Superior temporal gyrus (tissue), 1 donor: Measurements from ENCODE around the gene SLC25A26.
"Not testable (repeated sequence)": the region's sequence is repeated elsewhere in the genome, so short reads cannot be mapped to it uniquely, and the experiment has no call there.

Experiments
- DNase-seq: peaks from one replicate; pipeline ENCODE4 v3.0.0-alpha.2; 2016; ENCODE audit errors: extremely low spot score

SLC25A26 gene

DNA sequence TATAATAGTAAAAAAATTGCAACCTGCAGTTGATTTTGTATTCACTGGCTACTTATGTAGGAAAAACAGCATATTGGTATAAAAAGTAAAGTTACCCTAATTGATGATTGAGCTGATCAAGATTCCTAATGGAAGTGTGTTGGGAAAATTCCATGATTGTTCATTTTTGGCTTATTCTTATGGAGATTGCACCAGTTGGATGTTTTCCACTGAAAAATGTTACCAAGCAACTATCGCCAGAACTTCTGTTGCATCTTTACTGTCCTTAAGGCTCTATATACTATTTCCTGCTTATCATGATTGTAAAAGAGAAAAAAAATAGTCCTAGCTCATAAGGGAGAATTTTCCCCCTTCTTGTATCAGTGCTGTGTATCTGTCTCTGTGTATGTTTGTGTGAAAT, 48.6 kb downstream of the SLC25A26 start:
- no peak for DNase-seq

DNA sequence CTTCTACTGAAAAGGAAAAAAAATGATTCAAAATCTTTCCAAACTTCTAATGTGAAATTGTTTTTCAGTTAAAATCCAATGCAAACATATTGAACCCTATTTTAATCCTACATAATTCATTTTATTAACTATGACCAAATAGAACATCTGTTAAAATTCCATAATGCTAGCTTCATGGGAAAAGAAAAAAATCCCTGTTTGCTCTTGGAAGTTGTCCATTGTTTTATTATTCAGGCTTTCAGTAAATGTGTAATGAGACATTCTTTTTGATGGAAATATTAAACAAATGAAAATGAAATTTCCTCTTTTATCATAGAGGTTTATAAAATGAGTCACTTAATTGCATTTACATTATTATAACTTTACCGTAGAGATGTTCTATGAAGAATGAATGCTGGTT, 49.5 kb downstream of the SLC25A26 start:
- DNase-seq = no peak

DNA sequence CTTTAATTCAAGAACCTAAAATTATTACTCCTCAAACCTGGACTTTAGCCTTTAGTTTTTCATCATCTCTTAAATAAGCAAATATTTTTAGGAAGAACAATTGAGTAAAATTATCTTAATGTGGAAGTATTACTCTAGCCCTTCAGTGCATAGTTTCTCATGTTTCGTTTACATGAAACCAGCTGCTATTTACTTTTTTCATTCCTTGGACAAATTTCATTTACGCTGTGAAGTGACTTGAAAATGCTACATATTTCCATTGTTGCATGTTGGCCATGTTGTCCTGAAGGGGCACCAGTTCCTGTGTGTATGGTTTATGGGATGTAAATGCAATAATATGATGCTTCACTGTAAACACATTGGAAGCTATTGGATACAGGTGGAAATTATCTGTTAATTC, 49.9 kb downstream of the SLC25A26 start:
- no peak for DNase-seq

DNA sequence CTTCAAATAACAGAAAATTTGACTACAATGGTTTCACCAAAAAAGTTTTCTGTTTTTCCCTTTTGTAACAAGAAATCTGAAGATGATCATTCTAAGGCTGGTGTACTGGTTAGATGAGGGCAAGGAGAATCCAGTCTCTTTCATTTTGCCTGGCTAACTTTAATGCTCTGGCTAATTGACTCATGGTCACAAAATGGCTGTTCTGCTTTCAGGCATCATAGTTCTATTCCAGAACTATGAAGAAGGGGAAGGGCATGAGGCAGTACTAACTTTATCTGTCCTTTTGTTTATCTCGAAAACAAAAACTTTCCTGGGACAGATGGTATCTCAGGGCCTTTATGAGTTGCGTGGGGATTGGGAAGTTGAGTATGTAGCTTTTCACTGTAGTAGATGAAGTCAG, 50.4 kb downstream of the SLC25A26 start:
- DNase-seq = no peak

DNA sequence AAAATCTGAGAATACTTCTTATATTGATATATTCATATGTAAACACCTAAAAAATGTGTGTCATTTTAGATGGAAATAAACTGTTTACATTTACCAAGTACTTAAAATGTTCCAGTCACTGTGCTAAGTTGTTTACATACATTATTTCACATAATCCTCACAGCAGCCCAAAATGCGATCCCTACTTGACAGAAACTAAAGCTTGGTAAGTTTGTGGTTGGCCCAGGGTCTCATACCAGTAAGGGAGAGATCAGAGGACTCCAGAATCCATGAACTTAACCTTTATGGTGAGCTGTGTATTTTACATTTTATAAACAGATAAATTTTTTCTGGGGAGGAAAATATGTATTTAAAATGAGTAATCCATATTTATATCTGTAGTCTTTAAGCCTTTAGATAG, 51.2 kb downstream of the SLC25A26 start:
- DNase-seq = no peak

DNA sequence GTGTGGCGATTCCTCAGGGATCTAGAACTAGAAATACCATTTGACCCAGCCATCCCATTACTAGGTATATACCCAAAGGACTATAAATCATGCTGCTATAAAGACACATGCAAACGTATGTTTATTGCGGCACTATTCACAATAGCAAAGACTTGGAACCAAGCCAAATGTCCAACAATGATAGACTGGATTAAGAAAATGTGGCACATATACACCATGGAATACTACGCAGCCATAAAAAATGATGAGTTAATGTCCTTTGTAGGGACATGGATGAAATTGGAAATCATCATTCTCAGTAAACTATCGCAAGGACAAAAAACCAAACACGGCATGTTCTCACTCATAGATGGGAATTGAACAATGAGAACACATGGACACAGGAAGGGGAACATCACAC, 54.0 kb downstream of the SLC25A26 start:
- not testable (repeated sequence) for DNase-seq

DNA sequence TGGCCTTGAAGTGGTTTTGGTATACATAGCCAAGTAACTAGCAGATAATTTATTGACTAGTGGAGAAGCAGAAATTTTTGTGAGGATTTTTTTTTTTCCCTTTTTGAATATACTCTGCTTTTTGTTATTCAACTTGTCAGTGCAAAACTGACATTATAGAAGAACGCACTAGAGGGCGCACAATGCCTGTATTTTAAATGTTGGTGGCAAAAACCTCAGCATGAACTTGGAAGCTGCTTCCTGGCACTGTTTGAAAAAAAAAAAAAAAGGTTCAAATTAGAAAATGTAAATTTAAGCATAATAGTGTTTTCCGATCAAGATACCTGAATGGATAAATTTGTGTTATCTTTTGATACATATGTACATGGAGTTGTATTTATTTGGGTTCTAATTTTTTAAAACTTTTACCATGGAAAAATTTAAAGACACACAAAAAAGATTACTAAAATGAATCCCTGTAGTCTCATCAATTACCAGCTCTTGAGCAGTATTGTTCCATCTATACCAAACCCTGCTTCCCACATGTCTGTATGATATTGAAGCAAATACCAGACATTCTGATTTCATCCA, 56.0 kb downstream of the SLC25A26 start:
- peak; percentile 95 for DNase-seq

DNA sequence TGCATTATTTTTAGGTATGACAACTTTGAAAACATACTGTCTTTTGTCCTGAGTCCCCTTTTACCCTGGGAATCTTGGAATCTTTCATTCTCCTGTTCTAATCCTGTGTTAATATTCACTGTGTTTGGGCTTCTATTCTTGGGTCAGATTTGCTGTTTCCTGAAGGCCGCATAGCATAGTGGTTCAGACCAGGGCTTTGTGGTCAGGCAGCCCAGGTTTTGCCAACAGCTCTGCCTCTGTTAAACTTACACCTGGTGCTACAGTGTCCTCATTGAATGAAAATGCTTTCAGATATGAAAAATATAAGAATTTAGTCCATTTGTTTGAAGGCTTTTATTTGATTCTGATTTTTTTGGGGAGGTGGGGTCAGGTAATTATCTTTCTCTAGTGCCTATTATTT, 58.4 kb downstream of the SLC25A26 start:
- no peak for DNase-seq

DNA sequence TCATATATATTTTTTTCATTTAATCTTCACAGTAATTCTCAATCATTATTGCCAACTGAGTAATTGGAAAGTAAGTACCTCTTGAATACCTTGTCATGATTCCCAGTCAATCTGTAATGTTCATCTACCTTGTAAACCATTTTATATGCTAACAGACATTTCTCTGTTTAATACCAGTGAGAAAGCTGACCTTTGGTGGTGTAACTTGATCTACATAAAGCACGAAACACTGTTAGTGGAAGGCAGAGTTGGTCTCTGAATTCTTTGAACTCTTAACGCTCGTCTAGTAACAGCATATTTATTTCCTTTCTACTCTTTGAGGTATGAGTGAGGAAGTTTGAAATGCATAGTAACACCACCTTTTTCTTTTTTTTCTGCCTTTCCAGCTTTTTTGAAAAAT, 59.5 kb downstream of the SLC25A26 start:
- no peak for DNase-seq

DNA sequence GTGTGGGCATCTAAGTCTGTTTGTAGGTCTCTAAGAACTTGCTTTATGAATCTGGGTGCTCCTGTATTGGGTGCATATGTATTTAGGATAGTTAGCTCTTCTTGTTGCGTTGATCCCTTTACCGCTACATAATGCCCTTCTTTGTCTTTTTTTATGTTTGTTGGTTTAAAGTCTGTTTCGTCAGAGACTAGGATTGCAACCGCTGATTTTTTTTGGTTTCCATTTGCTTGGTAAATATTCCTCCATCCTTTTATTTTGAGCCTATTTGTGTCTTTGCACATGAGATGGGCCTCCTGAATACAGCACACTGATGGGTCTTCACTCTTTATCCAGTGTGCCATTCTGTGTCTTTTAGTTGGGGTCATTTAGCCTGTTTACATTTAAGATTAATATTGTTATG, 71.1 kb downstream of the SLC25A26 start:
- not testable (repeated sequence) for DNase-seq

DNA sequence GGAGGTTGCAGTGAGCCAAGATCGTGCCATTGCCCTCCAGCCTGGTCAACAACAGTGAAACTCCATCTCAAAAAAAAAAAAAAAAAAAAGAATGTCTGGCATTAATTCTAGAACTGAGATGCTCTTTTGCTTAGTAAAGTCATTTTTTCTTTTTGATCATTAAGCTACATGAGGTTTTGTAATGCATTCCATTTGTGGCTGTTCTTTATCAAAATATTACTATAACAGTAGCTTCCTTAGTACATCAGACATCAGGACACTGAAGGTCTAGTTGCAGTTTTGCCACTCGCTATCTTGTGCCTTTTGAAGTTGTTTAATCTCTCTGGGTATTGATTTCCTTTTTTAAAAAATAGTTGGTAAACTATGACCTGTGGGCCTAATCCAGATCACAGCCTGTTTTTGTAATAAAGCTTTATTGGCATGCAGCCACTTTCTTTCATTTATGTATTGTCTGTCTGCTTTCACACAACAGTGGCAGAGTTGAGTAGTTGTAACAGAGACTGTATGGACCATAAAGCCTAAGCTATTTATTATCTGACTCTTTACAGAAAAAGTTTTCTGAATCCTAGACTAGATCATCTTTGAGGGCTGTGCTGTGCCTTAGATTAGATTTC, 76.6 kb downstream of the SLC25A26 start:
- DNase-seq = no peak

DNA sequence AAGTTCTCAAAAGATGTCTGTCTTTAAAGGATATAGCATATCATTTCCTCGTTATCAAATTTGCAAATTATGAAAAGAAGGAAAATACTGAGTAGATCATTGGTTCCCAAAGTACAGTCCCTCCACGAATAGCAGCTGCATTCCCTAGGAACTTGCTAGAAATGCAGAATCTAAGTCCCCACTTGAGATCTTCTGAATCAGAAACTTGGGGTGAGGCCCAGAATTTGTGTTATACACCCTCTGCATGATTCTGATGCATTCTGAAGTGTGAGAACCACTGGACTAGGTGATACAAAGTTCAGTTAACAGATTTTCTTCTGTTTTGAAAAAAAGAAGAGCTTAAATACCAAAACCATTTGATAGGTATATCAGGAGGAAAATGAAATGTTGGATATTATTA, 77.1 kb downstream of the SLC25A26 start:
- peak; percentile 52 for DNase-seq

DNA sequence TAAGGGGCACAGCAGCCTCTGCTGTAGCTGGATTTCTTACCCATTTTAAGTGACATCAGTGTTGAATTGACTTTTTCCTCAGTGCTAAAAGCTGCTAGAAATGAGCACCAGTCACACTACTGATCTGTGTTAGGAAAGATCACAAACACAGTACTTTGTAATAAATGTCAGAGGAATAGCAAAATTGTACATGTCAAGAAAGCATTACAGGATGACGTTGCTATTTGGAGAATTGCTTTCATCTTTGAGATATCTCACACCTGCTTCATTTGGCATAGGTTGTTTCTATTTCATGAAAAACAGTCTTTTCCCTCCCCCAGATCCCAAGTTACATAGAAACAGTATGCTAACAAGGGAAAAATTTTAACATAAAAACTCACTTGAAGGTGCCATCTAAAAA, 77.8 kb downstream of the SLC25A26 start:
- DNase-seq = no peak

DNA sequence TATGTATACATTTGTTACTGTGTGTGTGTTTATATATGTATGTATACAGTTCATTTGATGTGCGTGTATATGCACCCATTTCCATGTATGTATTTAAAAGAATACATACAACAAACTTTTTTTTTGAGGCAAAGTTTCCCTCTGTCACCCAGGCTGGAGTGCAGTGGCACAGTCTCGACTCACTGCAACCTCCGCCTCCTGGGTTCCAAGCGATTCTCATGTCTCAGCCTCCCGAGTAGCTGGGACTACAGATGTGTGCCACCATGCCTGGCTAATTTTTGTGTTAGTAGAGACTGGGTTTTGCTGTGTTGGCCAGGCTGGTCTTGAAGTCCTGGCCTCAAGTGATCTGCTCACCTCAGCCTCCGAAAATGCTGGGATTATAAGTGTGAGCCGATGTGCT, 78.3 kb downstream of the SLC25A26 start:
- not testable (repeated sequence) for DNase-seq

DNA sequence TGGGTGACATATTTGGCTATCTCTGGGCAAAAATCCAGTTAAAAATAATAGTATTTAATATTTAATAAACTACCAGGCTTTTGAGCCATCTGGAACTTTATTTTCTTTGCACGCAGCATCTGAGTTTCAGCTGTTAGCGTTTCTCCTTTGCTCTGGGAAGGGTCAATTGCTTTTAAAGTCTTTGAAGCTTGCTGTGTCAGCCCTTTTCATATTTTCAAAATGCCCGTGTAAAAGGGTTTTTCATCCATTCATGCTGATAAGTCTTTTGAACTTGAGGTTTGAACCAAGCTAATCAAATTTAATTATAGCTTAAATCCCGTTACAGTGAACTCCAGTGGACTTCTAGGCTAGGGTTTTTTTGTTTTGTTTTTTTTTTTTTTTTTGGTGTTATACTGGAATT, 79.1 kb downstream of the SLC25A26 start:
- no peak for DNase-seq

DNA sequence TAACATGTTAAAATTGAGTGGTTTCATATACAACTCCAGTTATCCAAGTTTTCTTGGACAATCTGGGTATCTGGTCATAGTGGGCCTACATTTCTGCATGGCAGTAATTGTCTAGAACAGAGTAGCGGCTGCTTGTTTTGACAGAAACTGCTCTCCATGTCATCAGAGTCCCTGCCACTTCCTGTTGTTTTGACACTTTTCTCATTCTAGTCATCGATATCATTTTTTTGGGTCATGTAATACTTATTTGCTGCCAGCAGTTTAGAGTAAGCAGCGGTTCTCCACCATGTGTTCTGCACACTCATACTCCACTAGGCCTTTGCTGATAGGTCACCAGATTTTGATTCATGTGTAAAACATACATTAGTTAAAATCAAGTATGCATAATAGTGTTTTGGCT, 81.5 kb downstream of the SLC25A26 start:
- DNase-seq = no peak

DNA sequence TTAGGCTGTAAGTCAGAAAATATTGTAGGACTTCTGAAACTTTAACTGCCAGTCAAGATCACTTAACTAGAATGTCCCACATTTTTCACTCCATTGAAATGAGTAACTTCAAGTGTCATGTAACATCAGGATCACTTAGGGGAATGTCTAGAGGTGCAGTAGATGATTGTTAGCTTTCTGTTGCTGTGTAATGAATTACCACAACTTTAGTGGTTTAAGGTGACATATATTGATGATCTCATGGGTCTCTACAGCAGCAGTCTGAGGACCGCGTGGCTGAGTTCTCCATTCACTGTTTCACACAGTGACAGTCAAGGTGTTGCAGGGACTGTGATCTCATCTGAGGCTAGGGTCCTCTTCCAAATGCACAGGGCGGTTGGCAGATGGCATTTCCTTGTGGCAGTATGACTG, 82.7 kb downstream of the SLC25A26 start:
- no peak for DNase-seq

DNA sequence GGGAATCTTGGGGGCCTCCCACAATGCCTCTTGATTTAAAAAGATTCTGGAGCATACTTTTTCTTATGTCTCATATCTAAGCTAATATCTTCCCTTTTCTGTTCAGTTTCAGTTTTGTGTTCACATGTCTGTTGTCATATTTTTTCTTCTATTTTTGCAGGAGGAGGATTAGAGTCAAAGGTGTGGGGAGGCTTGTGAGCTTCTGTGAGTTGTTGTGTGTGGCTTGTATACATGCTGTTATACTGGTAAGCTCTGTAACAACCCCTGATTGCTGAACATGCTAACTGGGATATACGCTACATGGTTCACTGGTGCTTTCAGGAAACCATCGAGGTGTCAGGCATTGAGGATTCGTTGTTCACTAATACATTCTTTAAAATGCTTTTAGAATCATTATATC, 83.5 kb downstream of the SLC25A26 start:
- DNase-seq = no peak

DNA sequence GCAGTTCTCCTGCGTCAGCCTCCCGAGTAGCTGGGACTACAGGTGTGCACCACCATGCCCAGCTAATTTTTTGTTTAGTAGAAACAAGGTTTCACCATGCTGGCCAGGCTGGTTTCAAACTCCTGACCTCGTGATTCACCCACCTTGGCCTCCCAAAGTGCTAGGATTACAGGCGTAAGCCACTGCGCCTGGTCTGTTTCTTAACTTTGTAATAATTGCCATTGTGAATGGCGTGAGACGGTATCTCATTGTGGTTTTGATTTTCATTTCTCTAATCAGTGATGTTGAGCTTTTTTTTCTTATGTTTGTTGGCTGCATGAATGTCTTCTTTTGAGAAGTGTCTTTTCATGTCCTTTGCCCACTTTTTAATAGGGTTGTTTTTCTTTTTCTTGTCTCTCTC, 85.3 kb downstream of the SLC25A26 start:
- not testable (repeated sequence) for DNase-seq

DNA sequence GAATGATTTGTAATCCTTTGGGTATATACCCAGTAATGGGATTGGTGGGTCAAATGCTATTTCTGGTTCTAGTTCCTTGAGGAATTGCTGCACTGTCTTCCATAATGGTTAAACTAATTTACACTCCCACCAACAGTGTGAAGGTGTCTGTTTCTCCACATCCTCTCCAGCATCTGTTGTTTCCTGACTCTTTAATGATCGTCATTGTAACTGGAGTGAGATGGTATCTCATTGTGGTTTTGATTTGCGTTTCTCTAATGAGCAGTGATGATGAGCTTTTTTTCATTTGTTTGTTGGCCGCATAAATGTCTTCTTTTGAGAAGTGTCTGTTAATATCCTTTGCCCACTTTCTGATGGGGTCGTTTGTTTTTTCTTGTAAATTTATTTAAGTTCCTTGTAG, 86.2 kb downstream of the SLC25A26 start:
- not testable (repeated sequence) for DNase-seq

DNA sequence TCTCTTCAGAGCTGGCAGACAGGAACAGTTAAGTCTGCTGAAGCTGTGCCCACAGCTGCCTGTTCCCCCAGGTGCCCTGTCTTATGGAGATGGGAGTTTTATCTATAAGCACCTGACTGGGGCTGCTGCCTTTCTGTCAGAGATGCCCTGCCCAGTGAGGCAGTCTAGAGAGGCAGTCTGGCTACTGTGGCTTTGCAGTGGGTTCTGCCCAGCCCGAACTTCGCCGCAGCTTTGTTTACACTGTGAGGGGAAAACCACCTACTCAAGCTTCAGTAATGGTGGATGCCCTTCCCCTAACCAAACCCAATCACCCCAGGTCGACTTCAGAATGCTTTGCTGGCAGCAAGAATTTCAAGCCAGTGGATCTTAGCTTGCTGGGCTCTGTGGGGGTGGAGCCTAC, 91.2 kb downstream of the SLC25A26 start:
- DNase-seq = no peak

DNA sequence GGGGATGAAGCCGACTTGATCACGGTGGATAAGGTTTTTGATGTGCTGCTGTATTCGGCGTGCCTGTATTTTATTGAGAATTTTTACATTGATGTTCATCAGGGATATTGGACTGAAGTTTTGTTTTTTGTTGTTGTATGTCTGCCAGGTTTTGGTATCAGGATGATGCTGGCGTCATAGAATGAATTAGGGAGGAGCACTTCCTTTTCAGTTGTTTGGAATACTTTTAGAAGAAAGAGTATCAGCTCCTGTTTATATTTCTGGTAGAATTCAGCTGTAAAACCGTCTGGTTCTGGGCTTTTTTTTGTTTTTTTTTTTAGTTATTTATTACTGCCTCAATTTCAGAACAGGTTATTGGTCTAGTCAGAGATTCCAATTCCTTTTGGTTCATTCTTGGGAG, 93.7 kb downstream of the SLC25A26 start:
- DNase-seq = no peak

DNA sequence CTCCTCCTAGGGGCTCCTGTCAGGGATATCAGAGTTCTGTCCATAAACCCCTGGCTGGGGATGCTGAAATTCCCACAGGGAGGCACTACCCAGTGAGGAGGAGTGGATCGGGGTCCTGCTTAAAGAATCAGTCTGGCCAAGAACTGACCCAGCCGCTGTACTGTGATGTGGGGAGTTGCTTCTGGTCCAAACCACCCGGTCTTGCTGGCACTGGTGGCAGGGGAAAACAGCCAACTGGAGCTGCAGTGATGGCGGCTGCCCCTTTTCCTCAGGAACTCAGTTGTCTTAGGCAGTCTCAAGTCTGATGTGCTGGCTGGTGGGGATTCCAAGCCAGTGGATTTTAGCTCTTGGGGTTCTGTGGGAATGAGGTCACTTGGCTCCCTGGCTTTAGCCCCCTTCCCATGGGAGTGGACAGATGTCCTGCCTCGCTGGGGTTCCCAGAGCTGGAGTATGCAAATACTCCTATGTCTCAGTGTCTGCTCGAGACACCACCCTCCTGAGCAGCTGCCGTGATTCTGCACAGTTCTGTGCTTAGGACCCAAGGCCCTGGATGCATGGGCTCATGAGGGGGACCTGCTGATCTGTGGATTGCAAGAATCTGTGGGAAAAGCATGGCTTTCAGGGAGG, 97.1 kb downstream of the SLC25A26 start:
- DNase-seq = no peak

DNA sequence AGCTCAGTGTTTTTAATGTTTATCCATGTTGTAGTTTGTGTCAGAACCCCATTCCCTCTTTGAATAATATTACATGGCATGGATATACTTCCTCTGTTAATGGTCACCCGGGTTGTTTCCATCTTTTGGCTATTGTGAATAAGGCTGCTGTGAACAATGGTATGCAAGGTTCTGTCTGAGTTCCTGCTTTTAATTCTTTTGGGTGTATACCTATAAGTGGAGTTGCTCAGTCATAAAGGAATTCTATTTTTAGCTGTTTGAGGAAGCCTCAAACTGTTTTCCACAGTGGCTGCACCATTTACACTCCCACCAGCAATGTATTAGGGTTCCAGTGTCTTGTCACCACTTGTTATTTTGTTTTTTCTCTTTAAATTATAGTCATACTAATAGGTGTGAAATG, 99.6 kb downstream of the SLC25A26 start:
- no peak for DNase-seq
